GM23248 (cell line): ENCODE data around the gene RNF157. TPM values are rescaled to one million over a fixed set of nuclear protein-coding genes. Genes with fewer than 3 reads are reported as not detected.

Source experiments
- DNase-seq: peaks from one replicate; pipeline ENCODE4 v3.0.0-alpha.2; 2015
- H2AFZ ChIP-seq: fragments of 200-600 bp; sonication (generic); 2 replicates; pipeline ENCODE4 v1.6.1; 2016; ENCODE audit warnings: antibody characterized with exemption
- H3F3A ChIP-seq: fragments of 200-600 bp; sonication (generic); 2 replicates; pipeline ENCODE4 v1.6.1; 2016; ENCODE audit warnings: mild to moderate bottlenecking, antibody characterized with exemption, mixed run types; ENCODE audit not compliant: insufficient read depth
- H3K27ac ChIP-seq: fragments of 200-600 bp; sonication (generic); 2 replicates; pipeline ENCODE4 v1.5.1; 2016; ENCODE audit warnings: mild to moderate bottlenecking
- H3K27me3 ChIP-seq: fragments of 200-600 bp; sonication (generic); replicated peaks from 2 replicates; pipeline ENCODE4 v1.6.1; 2016; ENCODE audit warnings: mild to moderate bottlenecking; ENCODE audit not compliant: insufficient read depth
- H3K36me3 ChIP-seq: fragments of 200-600 bp; sonication (generic); 2 replicates; pipeline ENCODE4 v1.6.1; 2016; ENCODE audit warnings: low read depth, mild to moderate bottlenecking
- H3K4me1 ChIP-seq: fragments of 200-600 bp; sonication (generic); 2 replicates; pipeline ENCODE4 v1.6.1; 2016; ENCODE audit warnings: mild to moderate bottlenecking; ENCODE audit not compliant: insufficient read depth
- H3K4me2 ChIP-seq: fragments of 200-600 bp; sonication (generic); one replicate; pipeline ENCODE4 v1.6.1; 2016; ENCODE audit warnings: mild to moderate bottlenecking; ENCODE audit not compliant: unreplicated experiment
- H3K4me3 ChIP-seq: fragments of 200-600 bp; sonication (generic); 2 replicates; pipeline ENCODE4 v1.5.1; 2016; ENCODE audit warnings: mild to moderate bottlenecking
- H3K79me2 ChIP-seq: fragments of 200-600 bp; sonication (generic); 2 replicates; pipeline ENCODE4 v1.6.1; 2016; ENCODE audit warnings: mild to moderate bottlenecking; ENCODE audit not compliant: insufficient read depth
- H3K9ac ChIP-seq: fragments of 200-600 bp; sonication (generic); 2 replicates; pipeline ENCODE4 v1.6.1; 2016; ENCODE audit warnings: mild to moderate bottlenecking
- H3K9me2 ChIP-seq: fragments of 200-600 bp; sonication (generic); 2 replicates; pipeline ENCODE4 v1.6.1; 2016; ENCODE audit warnings: mixed run types, mild to moderate bottlenecking, moderate library complexity; ENCODE audit not compliant: insufficient read depth
- H3K9me3 ChIP-seq: fragments of 200-600 bp; sonication (generic); one replicate; pipeline ENCODE4 v1.6.1; 2017; ENCODE audit warnings: low read depth
- H4K20me1 ChIP-seq: fragments of 200-600 bp; sonication (generic); 2 replicates; pipeline ENCODE4 v1.6.0; 2016; ENCODE audit not compliant: insufficient read depth
- EZH2 ChIP-seq: fragments of 200-600 bp; sonication (generic); IDR thresholded peaks from 2 replicates; pipeline ENCODE4 v1.6.1; 2018; ENCODE audit warnings: antibody characterized with exemption, mild to moderate bottlenecking; ENCODE audit not compliant: insufficient read depth, poor library complexity, severe bottlenecking
- EZH2phosphoT487 ChIP-seq: fragments of 200-600 bp; sonication (generic); IDR thresholded peaks from 2 replicates; pipeline ENCODE4 v1.6.1; 2018; ENCODE audit warnings: antibody characterized with exemption, moderate library complexity, mild to moderate bottlenecking, low read depth; ENCODE audit not compliant: insufficient read depth
- WGBS, 2 experiments: methylation state at CpG; one replicate each; pipeline ENCODE4 v1.1.6; 2015 to 2017; ENCODE audit warnings: low lambda C conversion rate in 2 of 2, low coverage in 1 of 2; ENCODE audit errors: missing lambda C conversion rate in 2 of 2; 5-methylcytosine and 5-hydroxymethylcytosine counted together
- in situ Hi-C: fragments of 300-500 bp; cut with MboI; formaldehyde crosslinking; loops from 2 replicates; pipeline ENCODE4 v1.15.0; 2020
- polyA plus RNA-seq: library from polyadenylated mRNA; unstranded; fragments of >200 nt; fragmentation: Nextera tagmentation; extraction: Ambion mirVana; gene quantifications from 2 replicates; pipeline ENCODE4 v1.2.1, GENCODE V29; 2016
- total RNA-seq: library from RNA; depleted of rRNA; stranded (reverse); fragments of >200 nt; shearing (Covaris generic); gene quantifications from 2 replicates; pipeline ENCODE4 v1.2.3, GENCODE V29; 2014

The RNF157 gene
- total and polyA plus RNA-seq, 2 experiments from 2014 or later = 0.31 to 4.0 TPM

GRCh38 chr17:76149214-76149613, 91.1 kb downstream of the RNF157 start:
- Histone ChIP-seq H3K79me2 (no peaks in the 10 kb centered on the region), H3K36me3 (no peaks in the 10 kb centered on the region), H3K27me3 (no peaks in the 10 kb centered on the region), H3K4me2 (no peak overlapping the region), H4K20me1 (no peaks in the 10 kb centered on the region), H3K27ac (no peak overlapping the region), H3K4me3 (no peak overlapping the region), H3K9ac (no peak overlapping the region), H3K4me1 (no peaks in the 10 kb centered on the region), H3F3A (no peaks in the 10 kb centered on the region), H2AFZ (no peak overlapping the region), H3K9me3 (no peaks in the 10 kb centered on the region), H3K9me2 (no peaks in the 10 kb centered on the region)
- in situ Hi-C loops = no loop called here
- TF ChIP-seq EZH2 = no peak
- TF ChIP-seq EZH2phosphoT487 = no peak
- 84 to 90% methylated on average over 10 of the region's 10 CpGs for WGBS, 2 experiments
- no peak for DNase-seq

GRCh38 chr17:76148015-76148326, 92.3 kb downstream of the RNF157 start:
- 69 to 100% methylated on average over 1 of the region's 1 CpG for WGBS, 2 experiments
- H3K27ac ChIP-seq = no peak overlapping the region
- no peaks in the 10 kb centered on the region for H3K4me1 ChIP-seq
- H3K36me3 ChIP-seq = no peaks in the 10 kb centered on the region
- in situ Hi-C loops = no loop called here
- TF ChIP-seq EZH2 = no peak
- no peak for TF ChIP-seq EZH2phosphoT487
- H4K20me1 ChIP-seq = no peaks in the 10 kb centered on the region
- no peak overlapping the region for H3K4me3 ChIP-seq
- no peaks in the 10 kb centered on the region for H3K27me3 ChIP-seq
- H3K9me2 ChIP-seq = no peaks in the 10 kb centered on the region
- no peaks in the 10 kb centered on the region for H3F3A ChIP-seq
- no peaks in the 10 kb centered on the region for H3K9me3 ChIP-seq
- DNase-seq = no peak
- no peak overlapping the region for H3K9ac ChIP-seq
- H2AFZ ChIP-seq = no peak overlapping the region
- H3K79me2 ChIP-seq = no peaks in the 10 kb centered on the region
- H3K4me2 ChIP-seq = no peak overlapping the region

DNA sequence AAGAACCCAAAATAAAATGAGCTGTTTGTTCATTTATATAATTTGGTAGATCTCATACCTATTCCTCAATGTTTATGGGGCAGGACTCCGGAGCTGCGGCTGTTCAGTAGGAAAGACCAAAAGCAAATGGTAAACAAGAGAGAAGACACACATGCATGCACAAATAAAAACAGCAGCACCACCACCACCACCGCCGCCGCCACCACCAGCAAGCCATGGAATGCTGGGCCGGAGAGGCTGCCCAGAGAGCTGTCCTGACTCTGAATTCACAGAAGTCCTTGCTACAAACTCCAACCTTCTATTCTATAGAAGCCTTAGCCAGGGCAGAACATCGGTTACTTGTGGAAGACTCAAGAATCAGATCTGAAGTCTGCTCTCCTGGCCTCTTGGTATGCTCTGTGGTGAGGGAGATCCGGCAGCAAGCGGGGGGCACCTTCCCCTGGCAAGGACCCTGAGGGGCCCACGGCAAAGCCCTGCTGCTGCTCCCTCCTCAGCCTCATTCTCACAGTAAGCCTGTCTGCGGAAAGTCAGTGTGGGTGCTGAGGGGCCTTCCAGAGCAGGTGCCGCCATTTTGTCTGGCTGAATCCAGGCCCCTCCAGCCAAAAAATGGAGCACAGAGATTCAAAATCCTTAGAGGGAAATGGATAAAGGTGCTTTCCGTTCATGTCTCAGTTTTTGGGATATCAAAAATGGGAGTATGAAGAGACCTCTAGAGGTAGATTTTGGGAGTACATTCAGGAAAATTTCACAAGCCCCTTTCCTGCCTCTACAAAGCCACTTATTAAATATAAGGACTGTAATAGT, 92.9 kb downstream of the RNF157 start:
- H3K4me2 ChIP-seq = no peak overlapping the region
- no peak overlapping the region for H2AFZ ChIP-seq
- 61 to 66% methylated on average over 13 of the region's 13 CpGs for WGBS, 2 experiments
- H3K9me2 ChIP-seq = no peaks in the 10 kb centered on the region
- TF ChIP-seq EZH2 = no peak
- TF ChIP-seq EZH2phosphoT487 = no peak
- H3K27me3 ChIP-seq = no peaks in the 10 kb centered on the region; the same call in 1 of the 2 replicates
- H4K20me1 ChIP-seq = no peaks in the 10 kb centered on the region
- H3K9me3 ChIP-seq = no peaks in the 10 kb centered on the region
- in situ Hi-C loops = no loop called here
- H3K79me2 ChIP-seq = no peaks in the 10 kb centered on the region
- H3K36me3 ChIP-seq = no peaks in the 10 kb centered on the region
- no peak overlapping the region for H3K4me3 ChIP-seq
- peak; percentile 48 for DNase-seq
- no peak overlapping the region for H3K9ac ChIP-seq
- H3K4me1 ChIP-seq = no peaks in the 10 kb centered on the region
- no peak overlapping the region for H3K27ac ChIP-seq
- no peaks in the 10 kb centered on the region for H3F3A ChIP-seq

- Histone ChIP-seq H3K27me3 (no peaks in the 10 kb centered on the region; the same call in 1 of the 2 replicates), H3K4me3 (no peak overlapping the region), H3K36me3 (no peaks in the 10 kb centered on the region), H4K20me1 (no peaks in the 10 kb centered on the region), H3K4me1 (no peaks in the 10 kb centered on the region), H3K4me2 (no peak overlapping the region), H3K9me3 (no peaks in the 10 kb centered on the region), H3F3A (no peaks in the 10 kb centered on the region), H3K79me2 (no peaks in the 10 kb centered on the region), H3K9ac (no peak overlapping the region), H2AFZ (no peak overlapping the region), H3K27ac (no peak overlapping the region), H3K9me2 (no peaks in the 10 kb centered on the region)
- WGBS, 2 experiments = 80 to 81% methylated on average over 20 to 22 of the region's 22 CpGs
- no peak for DNase-seq
- no peak for TF ChIP-seq EZH2phosphoT487
- TF ChIP-seq EZH2 = no peak
- in situ Hi-C loops = no loop called here
These were observed 94.0 kb downstream of the RNF157 start for GRCh38 chr17:76146053-76146851.
